Measurements from ENCODE around the gene CCNYL1. TPM values are rescaled to one million over a fixed set of nuclear protein-coding genes. Genes with fewer than 3 reads are reported as not detected.
"Not testable (repeated sequence)": the region's sequence is repeated elsewhere in the genome, so short reads cannot be mapped to it uniquely, and the experiment has no call there.

The CCNYL1 gene
- total RNA-seq, 2 donors from 2014 or later, result 6.2 to 10.2 TPM

DNA sequence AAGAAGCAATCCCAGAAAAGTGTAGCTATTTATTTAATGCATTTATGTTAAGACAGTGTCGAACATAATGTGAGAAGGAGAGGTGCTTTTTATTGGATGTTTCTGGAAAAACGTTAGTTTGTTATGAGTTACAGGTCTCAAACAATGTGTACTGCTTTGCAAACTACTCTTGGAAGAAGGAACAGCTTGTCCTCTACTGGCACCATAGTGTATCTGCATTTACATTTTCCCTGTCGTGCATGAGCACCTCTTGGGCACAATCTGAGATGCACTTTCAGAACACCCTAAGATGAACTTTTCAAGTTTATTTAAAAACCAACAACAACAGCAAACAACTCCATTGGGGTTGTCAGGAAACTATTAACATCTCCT, 22.8 kb downstream of the CCNYL1 start:
- H3K27me3 ChIP-seq, result no peaks in the 10 kb centered on the region
- TF ChIP-seq CTCF (IDR thresholded peaks at IDR 0.05), result peak in 1 of 2 donors; percentile 52
- H3K9me3 ChIP-seq, result no peaks in the 10 kb centered on the region
- H3K36me3 ChIP-seq, result no peaks in the 10 kb centered on the region
- H3K4me1 ChIP-seq, result no peaks in the 10 kb centered on the region
- no peak overlapping the region for H3K27ac ChIP-seq
- H3K4me3 ChIP-seq, result no peak overlapping the region
- no peak for DNase-seq (ENCODE audit: low spot score)

DNA sequence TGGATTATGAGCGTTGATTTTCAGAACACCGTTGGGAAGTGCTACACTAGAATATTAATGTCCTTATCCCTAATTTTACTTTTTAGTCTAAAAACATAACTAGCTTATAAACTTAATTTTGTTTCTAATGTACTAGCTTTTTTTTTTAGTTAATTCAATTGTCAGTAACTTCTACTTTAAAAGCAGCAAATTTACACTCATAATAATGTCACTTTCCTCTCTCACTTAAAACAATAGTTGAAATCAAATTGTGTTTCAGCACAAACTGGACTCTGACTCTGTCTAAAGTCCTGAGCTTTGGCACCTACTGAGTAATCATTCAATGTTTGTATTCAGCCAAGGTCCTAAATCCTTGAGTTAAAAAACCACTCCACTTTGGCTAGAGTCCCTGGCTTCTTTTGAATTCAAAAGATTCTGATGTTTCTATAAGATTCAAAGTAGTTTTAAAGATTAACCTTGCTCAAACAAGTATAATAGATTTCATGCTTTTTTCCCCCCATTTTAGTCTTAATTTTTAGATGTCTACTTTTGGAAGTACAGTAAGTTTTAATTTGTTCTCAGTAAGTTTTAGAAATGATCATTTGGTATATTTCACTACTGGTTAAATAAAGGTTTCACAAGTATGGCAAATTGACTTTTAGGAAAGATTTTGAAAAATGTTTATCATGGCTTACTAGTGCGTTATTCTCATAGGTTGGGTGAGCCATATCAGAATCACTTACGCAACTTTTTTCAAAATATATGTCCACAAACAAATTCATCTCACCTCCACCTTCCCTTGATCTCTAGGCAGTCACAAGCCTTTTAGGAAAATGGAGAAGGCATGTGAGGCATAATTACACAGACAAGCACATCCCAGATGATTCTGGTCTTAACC, 23.4 kb downstream of the CCNYL1 start:
- Histone ChIP-seq H3K9me3 (no peaks in the 10 kb centered on the region), H3K4me1 (no peaks in the 10 kb centered on the region), H3K36me3 (no peaks in the 10 kb centered on the region), H3K4me3 (no peak overlapping the region), H3K27ac (no peak overlapping the region), H3K27me3 (no peaks in the 10 kb centered on the region)
- no peak for DNase-seq (ENCODE audit: low spot score)
- no peak for TF ChIP-seq CTCF (IDR thresholded peaks at IDR 0.05)

DNA sequence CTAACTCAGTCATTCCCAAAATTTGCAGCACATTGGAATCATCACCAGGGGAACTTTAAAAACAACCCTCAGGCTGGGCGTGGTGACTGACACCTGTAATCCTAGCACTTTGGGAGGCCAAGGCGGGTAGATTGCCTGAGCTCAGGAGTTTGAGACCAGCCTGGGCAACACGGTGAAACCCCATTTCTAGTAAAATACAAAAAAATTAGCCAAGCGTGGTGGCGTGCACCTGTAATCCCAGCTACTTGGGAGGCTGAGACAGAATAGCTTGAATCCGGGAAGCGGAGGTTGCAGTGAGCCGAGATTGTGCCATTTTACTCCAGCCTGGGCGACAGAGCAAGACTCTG, 24.0 kb downstream of the CCNYL1 start:
- not testable (repeated sequence) for H3K9me3 ChIP-seq; H3K36me3 ChIP-seq; H3K27ac ChIP-seq; H3K27me3 ChIP-seq; H3K4me1 ChIP-seq; H3K4me3 ChIP-seq; DNase-seq (ENCODE audit: low spot score)

GRCh38 chr2:207743514-207743913, 32.1 kb downstream of the CCNYL1 start:
- peaks cover 18% of the 10 kb centered on the region for H3K36me3 ChIP-seq
- H3K4me1 ChIP-seq, result no peaks in the 10 kb centered on the region
- H3K27ac ChIP-seq, result no peak overlapping the region
- no peak for DNase-seq (ENCODE audit: low spot score)
- no peaks in the 10 kb centered on the region for H3K9me3 ChIP-seq
- no peak for TF ChIP-seq CTCF (IDR thresholded peaks at IDR 0.05)
- no peaks in the 10 kb centered on the region for H3K27me3 ChIP-seq
- no peak overlapping the region for H3K4me3 ChIP-seq

GRCh38 chr2:207744050-207744449, 32.6 kb downstream of the CCNYL1 start:
- no peak overlapping the region for H3K4me3 ChIP-seq
- no peak for DNase-seq (ENCODE audit: low spot score)
- H3K36me3 ChIP-seq, result peaks cover 20% of the 10 kb centered on the region
- no peak for TF ChIP-seq CTCF (IDR thresholded peaks at IDR 0.05)
- no peaks in the 10 kb centered on the region for H3K4me1 ChIP-seq
- H3K27me3 ChIP-seq, result no peaks in the 10 kb centered on the region
- H3K27ac ChIP-seq, result no peak overlapping the region
- H3K9me3 ChIP-seq, result no peaks in the 10 kb centered on the region

- H3K9me3 ChIP-seq, result no peaks in the 10 kb centered on the region
- H3K36me3 ChIP-seq, result peaks cover 20% of the 10 kb centered on the region
- no peak overlapping the region for H3K4me3 ChIP-seq
- no peak overlapping the region for H3K27ac ChIP-seq
- H3K4me1 ChIP-seq, result no peaks in the 10 kb centered on the region
- no peak for DNase-seq (ENCODE audit: low spot score)
- no peak for TF ChIP-seq CTCF (IDR thresholded peaks at IDR 0.05)
- H3K27me3 ChIP-seq, result no peaks in the 10 kb centered on the region
These were observed 33.0 kb downstream of the CCNYL1 start for GRCh38 chr2:207744451-207744850.

Data from right atrium auricular region (tissue), 2 donors.